ENCODE measurements around the gene LRGUK. TPM values are rescaled to one million over a fixed set of nuclear protein-coding genes. Genes with fewer than 3 reads are reported as not detected.

Gene LRGUK
- total and polyA plus RNA-seq, 2 of the 4 experiments (the other 2 are of a cell fraction): 0.07 TPM; not detected in 1

GRCh38 chr7:134153493-134154136 lies 26.5 kb downstream of the LRGUK start:
- H2BK20ac ChIP-seq (ENCODE audit: low read depth, low read length): no peak overlapping the region
- no peak overlapping the region for H3K4ac ChIP-seq (ENCODE audit: low read depth, low read length)
- no peak overlapping the region for H2BK15ac ChIP-seq (ENCODE audit: low read depth, low read length)
- no peak for TF ChIP-seq RCOR1 (IDR thresholded peaks at IDR 0.05; ENCODE audit: insufficient replicate concordance, low read length)
- no peak for TF ChIP-seq NFE2L2 (IDR thresholded peaks at IDR 0.05; ENCODE audit: low read depth, low read length)
- no peak for TF ChIP-seq USF2 (IDR thresholded peaks at IDR 0.05; ENCODE audit: low read depth, low read length)
- TF ChIP-seq MAFK (IDR thresholded peaks at IDR 0.05; ENCODE audit: low read depth, low read length): no peak
- no peak for TF ChIP-seq MXI1 (IDR thresholded peaks at IDR 0.05; ENCODE audit: borderline replicate concordance, low read depth, low read length)
- TF ChIP-seq FOS (IDR thresholded peaks at IDR 0.05; ENCODE audit: low read depth, low read length): no peak
- TF ChIP-seq CTCF (conservative IDR thresholded peaks at IDR 0.05; ENCODE audit: low read depth, low read length): no peak
- TF ChIP-seq CHD1 (IDR thresholded peaks at IDR 0.05; ENCODE audit: low read depth, low read length): no peak
- no peak for TF ChIP-seq CEBPB (IDR thresholded peaks at IDR 0.05; ENCODE audit: low read depth, low read length)
- no peak for TF ChIP-seq RFX5 (IDR thresholded peaks at IDR 0.05; ENCODE audit: low read depth, low read length)
- TF ChIP-seq POLR2A (IDR thresholded peaks at IDR 0.05; ENCODE audit: low read depth, low read length): no peak
- TF ChIP-seq RAD21 (IDR thresholded peaks at IDR 0.05; ENCODE audit: low read length): no peak
- no peak for TF ChIP-seq ELK1 (IDR thresholded peaks at IDR 0.05; ENCODE audit: borderline replicate concordance, low read depth, low read length)
- dilution Hi-C loops (cut with HindIII; ENCODE audit: low sequenced_read_pairs, unreplicated experiment) (no loop called here), in situ Hi-C loops (cut with MboI; ENCODE audit: low sequenced_read_pairs) (no loop called here), intact Hi-C loops (cut with micrococcal nuclease) (no loop called here)
- H2BK120ac ChIP-seq (ENCODE audit: low read depth, low read length): no peak overlapping the region
- no peak overlapping the region for H2AK9ac ChIP-seq (replicated peaks; ENCODE audit: low read depth, low read length, poor library complexity)
- no TSS peak for BruUV-seq (replicated peaks)
- ATAC-seq (ENCODE audit: low read depth) (no peak), DNase-seq (no peak)
- no peak overlapping the region for H3K14ac ChIP-seq (replicated peaks; ENCODE audit: low read depth, low read length)
- POLR2A ChIA-PET (ENCODE audit: unreplicated experiment): no interaction called here
- H3K9me1 ChIP-seq (ENCODE audit: insufficient read depth, low read length): no peaks in the 10 kb centered on the region
- no peaks in the 10 kb centered on the region for H3K36me3 ChIP-seq (ENCODE audit: control insufficient read depth, insufficient read depth, low read length)
- H3K79me1 ChIP-seq (ENCODE audit: low read depth in 1 of 2, low read length in 2 of 2): no peaks in the 10 kb centered on the region
- CTCF ChIA-PET: interaction anchor here (0.6 to 1.7 kb wide), 2 partner anchors 12 to 23 kb away, joined by 3 to 12 read pairs; no protein-coding TSS in a partner anchor
- H3K4me1 ChIP-seq (ENCODE audit: control insufficient read depth, insufficient read depth, low read length): no peaks in the 10 kb centered on the region
- no peaks in the 10 kb centered on the region for H4K20me1 ChIP-seq (ENCODE audit: insufficient read depth, low read length)
- H2AFZ ChIP-seq (replicated peaks; ENCODE audit: low read length, poor library complexity): no peak overlapping the region
- H3K18ac ChIP-seq (ENCODE audit: low read depth, low read length): no peak overlapping the region
- no peak overlapping the region for H4K5ac ChIP-seq (ENCODE audit: low read depth, low read length)
- no peak overlapping the region for H3K4me3 ChIP-seq (ENCODE audit: insufficient read depth, low read depth, low read length)
- no peak overlapping the region for H2BK5ac ChIP-seq (ENCODE audit: low read depth, low read length, poor library complexity, severe bottlenecking)
- H4K8ac ChIP-seq (ENCODE audit: low read depth in 2 of 2, low read length in 2 of 2): no peak overlapping the region
- no CpG with 5 or more reads among the region's 3 CpGs for WGBS, 2 experiments (ENCODE audit: extremely low coverage in 2 of 2, insufficient read length in 1 of 2)
- no peak overlapping the region for H4K91ac ChIP-seq (ENCODE audit: insufficient read depth, low read depth, low read length)
- no peak overlapping the region for H3K27ac ChIP-seq (ENCODE audit: insufficient read depth, low read length)
- no peak overlapping the region for H3K56ac ChIP-seq (ENCODE audit: extremely low read depth, insufficient read depth, low read length)
- H3K9ac ChIP-seq (ENCODE audit: low read depth, low read length): no peak overlapping the region
- no peaks in the 10 kb centered on the region for H3K27me3 ChIP-seq (ENCODE audit: control insufficient read depth, insufficient read depth, low read length)
- no peak overlapping the region for H3K23ac ChIP-seq (ENCODE audit: low read depth, low read length)
- no peak overlapping the region for H3K4me2 ChIP-seq (ENCODE audit: low read depth, low read length)
- no peaks in the 10 kb centered on the region; the same call in 1 of the 2 replicates for H3K9me3 ChIP-seq (ENCODE audit: control insufficient read depth, insufficient read depth, low read length)
- H2AK5ac ChIP-seq (ENCODE audit: low read depth, low read length): no peak overlapping the region
